Upper lobe of left lung (tissue), 4 donors: ENCODE measurements around the gene TRMT61A.

Experiments used
- CTCF ChIP-seq, 6 experiments: fragments of 450-650 bp in 4 of 6; fragments of 200-600 bp in 2 of 6; sonication (generic) in 2 of 6; IDR thresholded peaks; one replicate each; pipeline ENCODE4 v1.5.1; 2016 to 2019; ENCODE audit warnings: antibody characterized with exemption in 6 of 6
- POLR2A ChIP-seq, 4 donors: fragments of 450-650 bp; IDR thresholded peaks; one replicate each; pipeline ENCODE4 v1.5.1; 2016 to 2017; ENCODE audit warnings: antibody characterized with exemption in 4 of 4, mild to moderate bottlenecking in 2 of 4
- POLR2AphosphoS5 ChIP-seq, 2 donors: sonication (generic); formaldehyde crosslinking; IDR thresholded peaks; one replicate each; pipeline ENCODE4 v1.5.1; 2017; ENCODE audit warnings: antibody characterized with exemption in 2 of 2

GRCh38 chr14:103537175-103537990, 8.4 kb downstream of the TRMT61A start:
- TF ChIP-seq CTCF (IDR thresholded peaks at IDR 0.05) (no peak), POLR2AphosphoS5 (IDR thresholded peaks at IDR 0.05) (no peak), POLR2A (IDR thresholded peaks at IDR 0.05) (no peak)
